Lower leg skin (tissue), 4 donors: Measurements from ENCODE around the gene LRRC75B. TPM values are rescaled to one million over a fixed set of nuclear protein-coding genes. Genes with fewer than 3 reads are reported as not detected.

Source experiments
- DNase-seq, 2 donors: peaks; one replicate each; pipeline ENCODE4 v3.0.0-alpha.2; 2019; ENCODE audit warnings: low spot score in 2 of 2
- H3K4me3 ChIP-seq: fragments of 200-600 bp; sonication (generic); 2 replicates; pipeline ENCODE4 v1.5.1; 2017; ENCODE audit warnings: mild to moderate bottlenecking, low read depth; ENCODE audit not compliant: poor library complexity, severe bottlenecking
- CTCF ChIP-seq, 3 donors: fragments of 450-650 bp; IDR thresholded peaks; one replicate each; pipeline ENCODE4 v1.5.1; 2016; ENCODE audit warnings: antibody characterized with exemption in 3 of 3, mild to moderate bottlenecking in 3 of 3, moderate library complexity in 2 of 3
- POLR2A ChIP-seq, 2 donors: fragments of 450-650 bp; IDR thresholded peaks; one replicate each; pipeline ENCODE4 v1.6.1; 2016 to 2017; ENCODE audit warnings: antibody characterized with exemption in 2 of 2, mild to moderate bottlenecking in 1 of 2, moderate library complexity in 1 of 2
- WGBS, 2 donors: methylation state at CpG; one replicate each; pipeline ENCODE4 v1.1.5; 2018; 5-methylcytosine and 5-hydroxymethylcytosine counted together
- intact Hi-C: fragments of 100-400 bp; cut with DNase I; formaldehyde crosslinking; loops from one replicate; pipeline ENCODE4 v1.15.0; 2023; ENCODE audit warnings: low total_unique reads
- total RNA-seq, 4 donors: library from RNA; depleted of rRNA; stranded (reverse); fragments of >200 nt; gene quantifications; one replicate each; pipeline ENCODE4 v1.1.0, GENCODE V29; 2016

The LRRC75B gene
- total RNA-seq, 4 donors from 2014 or later = 12.5 to 19.2 (median 16.5) TPM

- DNase-seq = no peak
- WGBS, 2 donors = 89 to 93% methylated on average over 7 to 11 of the region's 11 CpGs
Measured at GRCh38 chr22:24543679-24544243, 49.1 kb downstream of the LRRC75B start.

GRCh38 chr22:24543185-24543601, 49.7 kb downstream of the LRRC75B start:
- H3K4me3 ChIP-seq = no peak overlapping the region
- DNase-seq = no peak
- intact Hi-C loops = no loop called here
- no peak for TF ChIP-seq CTCF (IDR thresholded peaks at IDR 0.05)
- no peak for TF ChIP-seq POLR2A (IDR thresholded peaks at IDR 0.05)
- WGBS, 2 donors = 69 to 78% methylated on average over 7 of the region's 7 CpGs

More at GRCh38 chr22:24543679-24544243, 49.1 kb downstream of the LRRC75B start:
- no peak for TF ChIP-seq CTCF (IDR thresholded peaks at IDR 0.05)
- TF ChIP-seq POLR2A (IDR thresholded peaks at IDR 0.05) = no peak
- H3K4me3 ChIP-seq = no peak overlapping the region
- intact Hi-C loops = no loop called here

GRCh38 chr22:24542641-24543040, 50.2 kb downstream of the LRRC75B start:
- intact Hi-C loops = no loop called here
- TF ChIP-seq CTCF (IDR thresholded peaks at IDR 0.05) (no peak), POLR2A (IDR thresholded peaks at IDR 0.05) (no peak)
- DNase-seq = no peak
- H3K4me3 ChIP-seq = no peak overlapping the region
- WGBS, 2 donors = 43 to 64% methylated on average over 7 to 8 of the region's 9 CpGs

GRCh38 chr22:24541681-24542515, 51.0 kb downstream of the LRRC75B start:
- TF ChIP-seq POLR2A (IDR thresholded peaks at IDR 0.05) = no peak
- TF ChIP-seq CTCF (IDR thresholded peaks at IDR 0.05) = no peak
- no peak for DNase-seq
- 90% methylated on average over 6 of the region's 6 CpGs for WGBS, 2 donors
- intact Hi-C loops = no loop called here
- no peak overlapping the region for H3K4me3 ChIP-seq

GRCh38 chr22:24540470-24540869, 52.4 kb downstream of the LRRC75B start:
- no peak for DNase-seq
- H3K4me3 ChIP-seq = no peak overlapping the region
- intact Hi-C loops = no loop called here
- WGBS, 2 donors = 88 to 93% methylated on average over 2 of the region's 2 CpGs
- no peak for TF ChIP-seq CTCF (IDR thresholded peaks at IDR 0.05)
- TF ChIP-seq POLR2A (IDR thresholded peaks at IDR 0.05) = no peak
